Measurements from ENCODE around the gene NQO2. TPM values are rescaled to one million over a fixed set of nuclear protein-coding genes. Genes with fewer than 3 reads are reported as not detected.
"Not testable (repeated sequence)": the region's sequence is repeated elsewhere in the genome, so short reads cannot be mapped to it uniquely, and the experiment has no call there.

The NQO2 gene
- total and polyA plus RNA-seq, 10 of the 15 experiments (the other 5 are each of a cell fraction or from before 2014, with no cell fraction given), result 0.55 to 2.6 (median 0.80) TPM

DNA sequence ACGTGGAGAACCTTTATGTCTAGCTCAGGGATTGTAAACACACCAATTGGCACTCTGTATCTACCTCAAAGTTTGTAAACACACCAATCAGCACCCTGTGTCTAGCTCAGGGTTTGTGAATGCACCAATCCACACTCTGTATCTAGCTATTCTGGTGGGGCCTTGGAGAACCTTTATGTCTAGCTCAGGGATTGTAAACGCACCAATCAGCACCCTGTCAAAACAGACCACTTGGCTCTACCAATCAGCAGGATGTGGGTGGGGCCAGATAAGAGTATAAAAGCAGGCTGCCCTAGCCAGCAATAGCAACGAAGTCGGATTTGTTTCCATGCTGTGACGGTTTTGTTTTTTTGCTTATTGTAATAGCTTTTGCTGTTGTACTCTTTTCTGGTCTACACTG lies 28.5 kb downstream of the NQO2 start:
- DNase-seq (ENCODE audit: low read depth, low spot score); H2AFZ ChIP-seq (ENCODE audit: control insufficient read depth, low read depth, low read length); H3K79me2 ChIP-seq (ENCODE audit: control insufficient read depth, insufficient read depth, low read length); RAD21 ChIA-PET (ENCODE audit: unreplicated experiment); H4K20me1 ChIP-seq (ENCODE audit: control insufficient read depth, insufficient read depth); H3K36me3 ChIP-seq (ENCODE audit: control insufficient read depth in 2 of 2, insufficient read depth in 2 of 2, low read length in 1 of 2); H3K27me3 ChIP-seq (replicated peaks in 1 of 2; ENCODE audit: control insufficient read depth in 2 of 2, insufficient read depth in 2 of 2, low read length in 1 of 2); H3K4me3 ChIP-seq; H3K4me2 ChIP-seq (ENCODE audit: control insufficient read depth, insufficient read depth); in situ Hi-C loops (cut with MboI); FAIRE-seq; H3K9me3 ChIP-seq (replicated peaks; ENCODE audit: control insufficient read depth, insufficient read depth, low read length); ATAC-seq; H3K27ac ChIP-seq (ENCODE audit: control insufficient read depth, insufficient read depth); H3K9ac ChIP-seq (ENCODE audit: control insufficient read depth, insufficient read depth, low read length); intact Hi-C loops (cut with micrococcal nuclease; ENCODE audit: unreplicated experiment); BruUV-seq (replicated peaks): not testable (repeated sequence)
- POLR2A ChIA-PET, result interaction anchor here (0.6 kb wide), 1 partner anchor 145 kb away, joined by 8 read pairs; no protein-coding TSS in a partner anchor
- SMC1A ChIA-PET (ENCODE audit: uncharacterized antibody, unreplicated experiment), result interaction anchor here (0.8 to 2.7 kb wide), 2 partner anchors 27 to 237 kb away, joined by 4 to 9 read pairs; no protein-coding TSS in a partner anchor
- H3K4me1 ChIP-seq (ENCODE audit: control insufficient read depth, insufficient read depth, low read length), result peaks cover 36% of the 10 kb centered on the region
- 88% methylated on average over 5 of the region's 5 CpGs for WGBS (ENCODE audit: insufficient coverage, insufficient replicate concordance, low lambda C conversion rate, missing lambda C conversion rate)
- CTCF ChIA-PET, result interaction anchor here (1.2 kb wide), 1 partner anchor 11 kb away, joined by 5 read pairs; no protein-coding TSS in a partner anchor
- TF ChIP-seq NFYB (IDR thresholded peaks at IDR 0.05; ENCODE audit: insufficient read depth, low read depth, low read length), result peak; percentile 64

- H3K36me3 ChIP-seq (ENCODE audit: control insufficient read depth in 2 of 2, insufficient read depth in 2 of 2, low read length in 1 of 2), result no peaks in the 10 kb centered on the region
- in situ Hi-C loops (cut with MboI), result no loop called here
Observed at GRCh38 chr6:3031857-3032640, 32.4 kb downstream of the NQO2 start.

More at GRCh38 chr6:3031857-3032640, 32.4 kb downstream of the NQO2 start:
- ChIA-PET POLR2A (interaction anchor here (1.0 kb wide), 1 partner anchor 18 kb away, joined by 3 read pairs; no protein-coding TSS in a partner anchor), CTCF (interaction anchor here (0.5 to 0.6 kb wide), 2 partner anchors 307 to 1467 kb away, joined by 3 read pairs; no protein-coding TSS in a partner anchor), RAD21 (ENCODE audit: unreplicated experiment) (no interaction called here), SMC1A (ENCODE audit: uncharacterized antibody, unreplicated experiment) (no interaction called here)
- no peak for TF ChIP-seq MEF2A (IDR thresholded peaks at IDR 0.05; ENCODE audit: insufficient read depth, low read depth, low read length)
- TF ChIP-seq CTCF (IDR thresholded peaks at IDR 0.05 in 2 of 3, conservative IDR thresholded peaks at IDR 0.05 in 1 of 3; ENCODE audit: control insufficient read depth in 2 of 3, extremely low read depth in 1 of 3, insufficient read depth in 1 of 3, low read depth in 3 of 3, low read length in 3 of 3), result peak in 1 of 3 experiments; percentile 25; a peak in 1 of 6 replicates
- no peak for TF ChIP-seq NFYA (IDR thresholded peaks at IDR 0.05; ENCODE audit: borderline replicate concordance, low read depth, low read length)
- no peak for TF ChIP-seq EED (IDR thresholded peaks at IDR 0.05; ENCODE audit: low read depth)
- TF ChIP-seq RAD21 (IDR thresholded peaks at IDR 0.05; ENCODE audit: insufficient read depth, low read depth, low read length), result 0 out of 2 replicates have a peak, but pooled peaks have one; percentile 24
- H2AFZ ChIP-seq (ENCODE audit: control insufficient read depth, low read depth, low read length), result no peak overlapping the region
- no peak overlapping the region for H3K4me3 ChIP-seq
- no peaks in the 10 kb centered on the region for H4K20me1 ChIP-seq (ENCODE audit: control insufficient read depth, insufficient read depth)
- BruUV-seq (replicated peaks), result no TSS peak
- no peak overlapping the region for H3K4me2 ChIP-seq (ENCODE audit: control insufficient read depth, insufficient read depth)
- FAIRE-seq (no peak), ATAC-seq (peak; percentile 48; the same call in 2 of the 3 replicates), DNase-seq (ENCODE audit: low read depth, low spot score) (no peak)
- no peaks in the 10 kb centered on the region; a peak in 2 of 4 replicates for H3K27me3 ChIP-seq (replicated peaks in 1 of 2; ENCODE audit: control insufficient read depth in 2 of 2, insufficient read depth in 2 of 2, low read length in 1 of 2)
- H3K9ac ChIP-seq (ENCODE audit: control insufficient read depth, insufficient read depth, low read length), result no peak overlapping the region
- H3K4me1 ChIP-seq (ENCODE audit: control insufficient read depth, insufficient read depth, low read length), result peaks cover 4% of the 10 kb centered on the region; the same call in 1 of the 2 replicates
- H3K27ac ChIP-seq (ENCODE audit: control insufficient read depth, insufficient read depth), result no peak overlapping the region
- H3K9me3 ChIP-seq (replicated peaks; ENCODE audit: control insufficient read depth, insufficient read depth, low read length), result no peaks in the 10 kb centered on the region
- whole genome bisulfite sequencing (ENCODE audit: insufficient coverage, insufficient replicate concordance, low lambda C conversion rate, missing lambda C conversion rate), result 39% methylated on average over 15 of the region's 15 CpGs
- H3K79me2 ChIP-seq (ENCODE audit: control insufficient read depth, insufficient read depth, low read length), result no peaks in the 10 kb centered on the region
- intact Hi-C loops (cut with micrococcal nuclease; ENCODE audit: unreplicated experiment), result no loop called here
